GM12878 (cell line): ENCODE measurements around the gene DDX24. TPM values are rescaled to one million over a fixed set of nuclear protein-coding genes. Genes with fewer than 3 reads are reported as not detected.

Experiments used
- ATF2 ChIP-seq: IDR thresholded peaks from 2 replicates; pipeline ENCODE4 v1.6.1; 2012; ENCODE audit warnings: low read length, inconsistent platforms
- CBX3 ChIP-seq: fragments of 200-600 bp; sonication (generic); IDR thresholded peaks from 2 replicates; pipeline ENCODE4 v1.6.1; 2016; ENCODE audit warnings: low read depth, borderline replicate concordance
- DPF2 ChIP-seq: fragments of 450-650 bp; IDR thresholded peaks from 2 replicates; pipeline ENCODE4 v1.6.1; 2017; ENCODE audit warnings: mild to moderate bottlenecking
- HDGF ChIP-seq: fragments of 450-650 bp; IDR thresholded peaks from 2 replicates; pipeline ENCODE4 v1.6.1; 2016; ENCODE audit warnings: antibody characterized with exemption
- IRF3 ChIP-seq: fragments of 450-650 bp; IDR thresholded peaks from 2 replicates; pipeline ENCODE4 v1.6.1; 2014; ENCODE audit warnings: mild to moderate bottlenecking
- JUND ChIP-seq: IDR thresholded peaks from 2 replicates; pipeline ENCODE4 v1.6.1; 2012; ENCODE audit warnings: low read depth, mild to moderate bottlenecking, low read length, improper control_type of control experiment, moderate library complexity
- MEF2A ChIP-seq: IDR thresholded peaks from 2 replicates; pipeline ENCODE4 v1.6.1; 2011; ENCODE audit warnings: low read depth, mild to moderate bottlenecking, low read length, moderate library complexity; ENCODE audit not compliant: insufficient read depth
- NFIC ChIP-seq: IDR thresholded peaks from 2 replicates; pipeline ENCODE4 v1.6.1; 2012; ENCODE audit warnings: low read depth, mild to moderate bottlenecking, inconsistent platforms, low read length, moderate library complexity
- PRDM15 ChIP-seq: fragments of 450-650 bp; formaldehyde crosslinking; IDR thresholded peaks from 2 replicates; pipeline ENCODE4 v1.4.0; 2020; ENCODE audit warnings: mild to moderate bottlenecking, moderate library complexity
- SREBF2 ChIP-seq: IDR thresholded peaks from 2 replicates; pipeline ENCODE4 v1.6.1; 2012; ENCODE audit warnings: mild to moderate bottlenecking, low read length
- STAT3 ChIP-seq: IDR thresholded peaks from 2 replicates; pipeline ENCODE4 v1.6.1; 2011; ENCODE audit warnings: low read depth, low read length, improper control_type of control experiment
- TCF12 ChIP-seq: IDR thresholded peaks from 2 replicates; pipeline ENCODE4 v1.6.1; 2011; ENCODE audit warnings: low read depth, mild to moderate bottlenecking, low read length
- TCF7 ChIP-seq: IDR thresholded peaks from 2 replicates; pipeline ENCODE4 v1.6.1; 2014; ENCODE audit warnings: antibody characterized with exemption, borderline replicate concordance
- ZBTB11 ChIP-seq: fragments of 450-650 bp; formaldehyde crosslinking; IDR thresholded peaks from 2 replicates; pipeline ENCODE4 v1.5.0; 2022; ENCODE audit warnings: mild to moderate bottlenecking, missing genetic modification characterization
- polyA plus RNA-seq, 11 experiments: library from polyadenylated mRNA; depleted of rRNA in 4 of 11; unstranded in 6 of 11; stranded (reverse) in 5 of 11; fragments of >200 nt; fragmentation: Nextera tagmentation in 4 of 11; fragmentation: Illumina TruSeq in 1 of 11; extraction: Ambion mirVana in 4 of 11; extraction: Trizol in 1 of 11; gene quantifications; 1 replicate in 1 of 11; 2 replicates in 10 of 11; pipeline versions ENCODE4 v1.2.1 to v1.2.3, GENCODE V29; 2011 to 2016; ENCODE audit warnings: inconsistent platforms in 2 of 11, missing spikeins in 2 of 11, low read depth in 1 of 11
- total RNA-seq, 4 experiments: library from RNA; depleted of rRNA in 3 of 4; stranded (reverse); fragments of >200 nt in 3 of 4; fragmentation: Illumina TruSeq in 1 of 4; extraction: Trizol in 1 of 4; gene quantifications; 2 replicates each; pipeline versions ENCODE4 v1.2.1 to v1.2.3, GENCODE V29; 2013 to 2021
- TF ChIP-seq, protein P1 (sequence below): fragments of 450-650 bp; IDR thresholded peaks from 2 replicates; pipeline ENCODE4 v1.6.1; 2017; ENCODE audit warnings: mild to moderate bottlenecking, low read depth, inconsistent platforms; ENCODE audit not compliant: poor library complexity, severe bottlenecking
- TF ChIP-seq, protein P2 (sequence below), 3 experiments: IDR thresholded peaks in 2 of 3; conservative IDR thresholded peaks in 1 of 3; 2 replicates each; pipeline ENCODE4 v1.5.1; 2011; ENCODE audit warnings: low read depth in 3 of 3, low read length in 3 of 3, mild to moderate bottlenecking in 3 of 3, control low read depth in 2 of 3, moderate library complexity in 2 of 3, inconsistent platforms in 1 of 3, mixed read lengths in 1 of 3; ENCODE audit not compliant: control insufficient read depth in 2 of 3, insufficient read depth in 1 of 3; ENCODE audit errors: extremely low read depth in 1 of 3

DDX24 gene
- total and polyA plus RNA-seq, 10 of the 15 experiments (the other 5 are each of a cell fraction or from before 2014, with no cell fraction given), result 137 to 266 (median 184) TPM

GRCh38 chr14:94011795-94012194 is 69.2 kb downstream of the DDX24 start (continued):
- TF ChIP-seq PRDM15 (CRISPR knock-in tag), result no peak
- TF ChIP-seq, protein P1, sequence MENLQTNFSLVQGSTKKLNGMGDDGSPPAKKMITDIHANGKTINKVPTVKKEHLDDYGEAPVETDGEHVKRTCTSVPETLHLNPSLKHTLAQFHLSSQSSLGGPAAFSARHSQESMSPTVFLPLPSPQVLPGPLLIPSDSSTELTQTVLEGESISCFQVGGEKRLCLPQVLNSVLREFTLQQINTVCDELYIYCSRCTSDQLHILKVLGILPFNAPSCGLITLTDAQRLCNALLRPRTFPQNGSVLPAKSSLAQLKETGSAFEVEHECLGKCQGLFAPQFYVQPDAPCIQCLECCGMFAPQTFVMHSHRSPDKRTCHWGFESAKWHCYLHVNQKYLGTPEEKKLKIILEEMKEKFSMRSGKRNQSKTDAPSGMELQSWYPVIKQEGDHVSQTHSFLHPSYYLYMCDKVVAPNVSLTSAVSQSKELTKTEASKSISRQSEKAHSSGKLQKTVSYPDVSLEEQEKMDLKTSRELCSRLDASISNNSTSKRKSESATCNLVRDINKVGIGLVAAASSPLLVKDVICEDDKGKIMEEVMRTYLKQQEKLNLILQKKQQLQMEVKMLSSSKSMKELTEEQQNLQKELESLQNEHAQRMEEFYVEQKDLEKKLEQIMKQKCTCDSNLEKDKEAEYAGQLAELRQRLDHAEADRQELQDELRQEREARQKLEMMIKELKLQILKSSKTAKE, result peak; percentile 98
- TF ChIP-seq, protein P2, sequence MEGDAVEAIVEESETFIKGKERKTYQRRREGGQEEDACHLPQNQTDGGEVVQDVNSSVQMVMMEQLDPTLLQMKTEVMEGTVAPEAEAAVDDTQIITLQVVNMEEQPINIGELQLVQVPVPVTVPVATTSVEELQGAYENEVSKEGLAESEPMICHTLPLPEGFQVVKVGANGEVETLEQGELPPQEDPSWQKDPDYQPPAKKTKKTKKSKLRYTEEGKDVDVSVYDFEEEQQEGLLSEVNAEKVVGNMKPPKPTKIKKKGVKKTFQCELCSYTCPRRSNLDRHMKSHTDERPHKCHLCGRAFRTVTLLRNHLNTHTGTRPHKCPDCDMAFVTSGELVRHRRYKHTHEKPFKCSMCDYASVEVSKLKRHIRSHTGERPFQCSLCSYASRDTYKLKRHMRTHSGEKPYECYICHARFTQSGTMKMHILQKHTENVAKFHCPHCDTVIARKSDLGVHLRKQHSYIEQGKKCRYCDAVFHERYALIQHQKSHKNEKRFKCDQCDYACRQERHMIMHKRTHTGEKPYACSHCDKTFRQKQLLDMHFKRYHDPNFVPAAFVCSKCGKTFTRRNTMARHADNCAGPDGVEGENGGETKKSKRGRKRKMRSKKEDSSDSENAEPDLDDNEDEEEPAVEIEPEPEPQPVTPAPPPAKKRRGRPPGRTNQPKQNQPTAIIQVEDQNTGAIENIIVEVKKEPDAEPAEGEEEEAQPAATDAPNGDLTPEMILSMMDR (IDR thresholded peaks at IDR 0.05 in 2 of 3, conservative IDR thresholded peaks at IDR 0.05 in 1 of 3; ENCODE audit: control insufficient read depth in 2 of 3, extremely low read depth in 1 of 3, insufficient read depth in 1 of 3, low read depth in 3 of 3, low read length in 3 of 3), result no peak
- no peak for TF ChIP-seq JUND
- no peak for TF ChIP-seq ATF2
- no peak for TF ChIP-seq IRF3
- peak; percentile 78 for TF ChIP-seq MEF2A
- TF ChIP-seq HDGF, result no peak
- TF ChIP-seq TCF12, result no peak
- no peak for TF ChIP-seq STAT3
- TF ChIP-seq DPF2, result no peak
- TF ChIP-seq ZBTB11 (CRISPR knock-in tag), result no peak
- no peak for TF ChIP-seq NFIC
- TF ChIP-seq TCF7, result no peak
- TF ChIP-seq SREBF2, result no peak
- no peak for TF ChIP-seq CBX3
